Measurements from ENCODE around the gene PTTG2. TPM values are rescaled to one million over a fixed set of nuclear protein-coding genes. Genes with fewer than 3 reads are reported as not detected.

The PTTG2 gene
- total RNA-seq, 4 donors from 2014 or later: 0.90 to 4.1 TPM; not detected in 2

GRCh38 chr4:37949636-37950426 is 10.4 kb upstream of the PTTG2 start:
- DNase-seq: no peak
- intact Hi-C loops (cut with DNase I; ENCODE audit: low total_unique reads): no loop called here
- H3K9me3 ChIP-seq: no peaks in the 10 kb centered on the region
- H3K27ac ChIP-seq: no peak overlapping the region
- H3K4me1 ChIP-seq: peaks cover 4 to 6% of the 10 kb centered on the region in 2 donors
- H3K27me3 ChIP-seq: no peaks in the 10 kb centered on the region
- no peaks in the 10 kb centered on the region for H3K36me3 ChIP-seq
- TF ChIP-seq CTCF (IDR thresholded peaks at IDR 0.05) (no peak), POLR2A (IDR thresholded peaks at IDR 0.05) (no peak)
- H3K4me3 ChIP-seq: no peak overlapping the region

GRCh38 chr4:37951461-37952352 is 8.5 kb upstream of the PTTG2 start:
- H3K4me3 ChIP-seq: no peak overlapping the region
- no peaks in the 10 kb centered on the region for H3K36me3 ChIP-seq
- H3K4me1 ChIP-seq: peaks cover under 1 to 6% of the 10 kb centered on the region in 2 donors
- no peak overlapping the region for H3K27ac ChIP-seq
- H3K27me3 ChIP-seq: no peaks in the 10 kb centered on the region
- DNase-seq: no peak
- intact Hi-C loops (cut with DNase I; ENCODE audit: low total_unique reads): no loop called here
- H3K9me3 ChIP-seq: no peaks in the 10 kb centered on the region
- TF ChIP-seq POLR2A (IDR thresholded peaks at IDR 0.05): no peak
- no peak for TF ChIP-seq CTCF (IDR thresholded peaks at IDR 0.05)

GRCh38 chr4:37953156-37953555 is 7.0 kb upstream of the PTTG2 start:
- no peak overlapping the region for H3K4me3 ChIP-seq
- DNase-seq: no peak
- TF ChIP-seq POLR2A (IDR thresholded peaks at IDR 0.05): no peak
- no peak for TF ChIP-seq CTCF (IDR thresholded peaks at IDR 0.05)
- H3K27ac ChIP-seq: peak overlapping the region in 1 of 2 donors; percentile 61
- peaks cover 0 to 6% of the 10 kb centered on the region in 2 donors for H3K4me1 ChIP-seq
- H3K27me3 ChIP-seq: no peaks in the 10 kb centered on the region
- no peaks in the 10 kb centered on the region for H3K9me3 ChIP-seq
- H3K36me3 ChIP-seq: no peaks in the 10 kb centered on the region
- intact Hi-C loops (cut with DNase I; ENCODE audit: low total_unique reads): no loop called here

GRCh38 chr4:37953620-37954293 is 6.4 kb upstream of the PTTG2 start:
- Histone ChIP-seq H3K36me3 (no peaks in the 10 kb centered on the region), H3K27ac (peak overlapping the region in 1 of 2 donors; percentile 61), H3K4me3 (no peak overlapping the region), H3K4me1 (peaks cover 0 to 6% of the 10 kb centered on the region in 2 donors), H3K27me3 (no peaks in the 10 kb centered on the region), H3K9me3 (no peaks in the 10 kb centered on the region)
- TF ChIP-seq POLR2A (IDR thresholded peaks at IDR 0.05): no peak
- TF ChIP-seq CTCF (IDR thresholded peaks at IDR 0.05): no peak
- no peak for DNase-seq
- intact Hi-C loops (cut with DNase I; ENCODE audit: low total_unique reads): no loop called here

All from uterus (tissue), 4 donors.